Stimulated activated CD8-positive, alpha-beta memory T cell treated with anti-CD3 and anti-CD28 coated beads, Interleukin-12 subunit alpha, Interleukin-12 subunit beta, amount 100 ng/mL, for 1 hour (primary cell): ENCODE results near the gene PKP3.
"Not testable (repeated sequence)": the region's sequence is repeated elsewhere in the genome, so short reads cannot be mapped to it uniquely, and the experiment has no call there.

Experiments used
- DNase-seq: peaks from one replicate; pipeline ENCODE4 v3.0.0-alpha.2; 2020; ENCODE audit warnings: low read depth

The PKP3 gene

GRCh38 chr11:379205-380094, 14.6 kb upstream of the PKP3 start:
- DNase-seq: no peak

GRCh38 chr11:380095-380480, 13.9 kb upstream of the PKP3 start:
- DNase-seq: no peak

GRCh38 chr11:380491-380890, 13.5 kb upstream of the PKP3 start:
- no peak for DNase-seq

GRCh38 chr11:380996-381395, 13.0 kb upstream of the PKP3 start:
- DNase-seq: no peak

GRCh38 chr11:381501-382072, 12.4 kb upstream of the PKP3 start:
- no peak for DNase-seq

GRCh38 chr11:382081-382629, 11.9 kb upstream of the PKP3 start:
- DNase-seq: no peak

- DNase-seq: no peak
Observed at GRCh38 chr11:383431-383830, 10.6 kb upstream of the PKP3 start.

GRCh38 chr11:384511-384910, 9.5 kb upstream of the PKP3 start:
- DNase-seq: no peak

GRCh38 chr11:385594-386351, 8.2 kb upstream of the PKP3 start:
- DNase-seq: no peak

- DNase-seq: no peak
Observed at GRCh38 chr11:386483-386882, 7.5 kb upstream of the PKP3 start.

GRCh38 chr11:387193-387793, 6.7 kb upstream of the PKP3 start:
- no peak for DNase-seq

- DNase-seq: not testable (repeated sequence)
Observed at GRCh38 chr11:389369-389768, 4.6 kb upstream of the PKP3 start.

- no peak for DNase-seq
Observed at GRCh38 chr11:390175-390574, 3.8 kb upstream of the PKP3 start.

GRCh38 chr11:391117-392017, 2.6 kb upstream of the PKP3 start:
- no peak for DNase-seq

- DNase-seq: no peak
Observed at GRCh38 chr11:392102-392777, 1.8 kb upstream of the PKP3 start.

- no peak for DNase-seq
Observed at GRCh38 chr11:393219-394033, 583 bp upstream of the PKP3 start.

GRCh38 chr11:394858-395655, 1.0 kb downstream of the PKP3 start:
- no peak for DNase-seq

- DNase-seq: no peak
Observed at GRCh38 chr11:395866-396265, 1.9 kb downstream of the PKP3 start.

- DNase-seq: no peak
Observed at GRCh38 chr11:396511-396947, 2.5 kb downstream of the PKP3 start.
